ENCODE data around the gene TUBGCP6. TPM values are rescaled to one million over a fixed set of nuclear protein-coding genes. Genes with fewer than 3 reads are reported as not detected.

Gene TUBGCP6
- total RNA-seq, 2 experiments from 2014 or later, result 62.9 to 71.4 TPM

- Mint-ChIP-seq H3K4me1 (peaks cover 2% of the 10 kb centered on the region), H3K27ac (no peak overlapping the region), H3K36me3 (ENCODE audit: low read depth) (no peaks in the 10 kb centered on the region), H3K27me3 (peaks cover 7% of the 10 kb centered on the region), H3K4me3 (no peak overlapping the region), H3K9me3 (no peaks in the 10 kb centered on the region)
- POLR2A ChIA-PET, result no interaction called here
- CTCF ChIA-PET, result no interaction called here
- no peak for DNase-seq
Measured at GRCh38 chr22:50257041-50257440, 12.2 kb upstream of the TUBGCP6 start.

DNA sequence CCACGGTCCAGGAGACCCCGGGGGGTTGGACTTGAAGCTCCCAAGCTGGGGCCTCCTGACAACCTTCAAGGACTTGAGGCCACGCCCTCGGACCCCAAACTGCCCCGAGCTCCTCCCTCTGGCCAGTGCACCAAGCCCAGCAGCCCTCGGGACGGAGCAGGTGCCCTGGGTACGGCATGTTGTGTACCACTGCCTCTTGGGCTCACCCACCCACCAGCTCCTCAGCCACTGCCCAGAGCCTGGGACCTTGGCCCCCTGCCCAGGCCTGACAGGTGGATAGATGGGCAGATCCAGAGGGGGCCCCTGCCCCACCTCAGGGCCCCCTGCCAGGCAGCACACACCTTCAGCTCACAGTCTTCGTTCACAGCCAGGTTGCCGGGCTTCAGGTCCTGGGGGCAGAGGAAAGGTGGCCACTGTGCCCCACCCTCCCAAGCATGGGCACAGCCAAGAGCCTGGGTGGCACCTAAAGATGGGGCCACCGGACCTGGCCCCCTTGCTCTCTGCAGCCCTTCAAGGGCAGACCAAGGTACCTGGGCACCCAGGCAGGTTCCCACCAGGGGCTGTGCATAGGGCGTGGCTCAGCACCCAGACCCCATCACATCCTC lies 11.5 kb upstream of the TUBGCP6 start:
- Mint-ChIP-seq H3K9me3 (no peaks in the 10 kb centered on the region), H3K27me3 (peaks cover 4% of the 10 kb centered on the region), H3K4me3 (no peak overlapping the region), H3K36me3 (ENCODE audit: low read depth) (no peaks in the 10 kb centered on the region), H3K4me1 (peaks cover 2% of the 10 kb centered on the region), H3K27ac (no peak overlapping the region)
- DNase-seq, result no peak
- POLR2A ChIA-PET, result no interaction called here
- CTCF ChIA-PET, result interaction anchor here (1.1 to 1.4 kb wide), 2 partner anchors 15 to 17 kb away, joined by 4 read pairs; no protein-coding TSS in a partner anchor

GRCh38 chr22:50255607-50256006 lies 10.8 kb upstream of the TUBGCP6 start:
- CTCF ChIA-PET, result interaction anchor here (1.1 to 1.4 kb wide), 2 partner anchors 14 to 18 kb away, joined by 4 read pairs; no protein-coding TSS in a partner anchor

DNA sequence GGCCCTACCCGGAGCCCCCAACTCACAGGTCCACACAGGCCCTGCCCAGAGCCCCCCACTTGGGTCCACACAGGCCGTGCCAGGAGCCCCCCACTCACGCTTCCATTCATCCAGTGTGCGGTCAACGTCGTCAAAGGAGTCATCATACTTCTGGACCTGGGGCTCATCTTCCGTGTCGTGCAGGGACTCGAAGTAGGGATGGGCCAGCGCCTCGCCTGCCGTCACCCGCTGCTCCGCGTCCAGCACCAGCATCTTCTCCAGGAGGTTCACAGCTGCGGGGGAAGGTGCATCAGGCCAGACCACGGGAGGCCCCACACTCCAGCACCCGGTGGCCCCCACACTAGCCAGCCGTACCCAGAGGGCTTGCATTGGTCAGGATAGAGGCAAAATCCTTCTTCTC lies 10.3 kb upstream of the TUBGCP6 start:
- ChIA-PET CTCF (interaction anchor here (1.1 to 1.4 kb wide), 2 partner anchors 13 to 18 kb away, joined by 4 read pairs; no protein-coding TSS in a partner anchor), POLR2A (no interaction called here)

More at GRCh38 chr22:50255607-50256006, 10.8 kb upstream of the TUBGCP6 start:
- no peak overlapping the region for H3K27ac Mint-ChIP-seq
- no peaks in the 10 kb centered on the region for H3K9me3 Mint-ChIP-seq
- POLR2A ChIA-PET, result no interaction called here
- no peak for DNase-seq
- H3K36me3 Mint-ChIP-seq (ENCODE audit: low read depth), result no peaks in the 10 kb centered on the region
- H3K4me1 Mint-ChIP-seq, result peaks cover 4% of the 10 kb centered on the region
- H3K4me3 Mint-ChIP-seq, result no peak overlapping the region
- peaks cover 4% of the 10 kb centered on the region for H3K27me3 Mint-ChIP-seq

DNA sequence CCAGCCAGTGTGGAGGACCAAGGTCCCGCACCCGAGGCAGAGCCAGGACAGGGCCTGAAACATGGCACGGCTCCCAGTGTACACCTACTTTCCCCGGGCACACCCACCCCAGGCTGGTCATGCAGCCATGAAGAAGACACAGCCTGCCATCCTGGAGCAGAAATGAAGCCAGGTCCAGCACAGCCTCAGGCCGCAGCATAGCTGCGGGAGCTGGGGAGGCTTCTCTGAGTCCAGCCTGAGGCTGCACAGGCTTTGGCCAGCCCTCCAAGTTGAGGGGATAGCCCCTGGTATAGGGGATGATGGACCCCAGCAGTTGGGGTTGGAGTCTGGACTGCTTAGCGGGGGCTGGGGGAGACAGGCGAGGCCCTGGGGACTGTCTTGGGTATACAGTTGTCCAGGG lies 9.1 kb upstream of the TUBGCP6 start:
- no peak overlapping the region for H3K27ac Mint-ChIP-seq
- POLR2A ChIA-PET, result no interaction called here

More for the DNA sequence above, 10.3 kb upstream of the TUBGCP6 start:
- H3K4me3 Mint-ChIP-seq, result no peak overlapping the region
- no peaks in the 10 kb centered on the region for H3K36me3 Mint-ChIP-seq (ENCODE audit: low read depth)
- H3K9me3 Mint-ChIP-seq, result no peaks in the 10 kb centered on the region
- H3K27me3 Mint-ChIP-seq, result peaks cover 3% of the 10 kb centered on the region
- no peak overlapping the region for H3K27ac Mint-ChIP-seq
- H3K4me1 Mint-ChIP-seq, result peaks cover 8% of the 10 kb centered on the region
- DNase-seq, result no peak

DNA sequence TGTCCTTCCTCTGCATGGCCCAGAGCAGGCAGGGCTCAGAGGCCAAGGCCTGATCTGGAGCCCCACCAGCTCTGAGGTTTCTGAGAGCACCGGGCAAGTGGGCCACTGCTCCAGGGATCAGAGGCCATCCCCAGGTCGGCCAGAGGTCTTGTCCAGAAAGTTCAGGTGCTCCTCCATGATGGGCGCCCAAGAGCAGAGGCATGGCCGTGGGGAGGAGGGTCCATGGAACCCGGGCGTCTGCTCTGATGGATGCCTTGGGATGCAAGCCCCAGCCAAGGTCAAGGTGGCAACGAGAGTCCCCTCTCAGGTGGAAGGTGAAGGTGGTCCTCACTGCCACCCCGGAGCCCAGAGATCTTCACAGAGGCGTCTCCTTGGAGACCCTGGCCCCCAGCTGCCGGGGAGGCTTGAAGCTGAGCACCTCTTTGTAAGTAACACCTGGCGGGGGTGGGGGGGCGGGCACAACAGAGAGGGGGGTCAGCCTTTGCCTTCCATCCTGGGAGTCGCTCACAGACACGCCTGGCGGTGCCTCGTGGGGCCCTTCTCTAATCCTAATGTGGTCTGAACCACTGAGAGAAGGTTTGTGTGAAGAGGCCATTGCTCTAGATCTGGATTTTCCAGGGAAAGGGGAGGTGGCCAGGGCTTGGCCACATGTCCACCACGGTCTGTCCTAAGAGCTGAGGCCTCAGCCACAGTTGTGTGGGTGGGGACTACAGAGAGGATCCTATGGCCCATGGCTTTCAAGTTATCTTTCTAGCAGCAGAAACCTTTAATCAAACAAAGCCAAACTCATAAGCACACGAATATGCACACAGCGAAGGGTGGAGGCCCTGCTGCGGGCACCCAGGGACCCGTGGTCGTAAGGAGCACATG lies 8.5 kb upstream of the TUBGCP6 start:
- no peaks in the 10 kb centered on the region for H3K27me3 Mint-ChIP-seq
- peaks cover 12% of the 10 kb centered on the region for H3K4me1 Mint-ChIP-seq
- no peaks in the 10 kb centered on the region for H3K9me3 Mint-ChIP-seq
- no peak overlapping the region for H3K4me3 Mint-ChIP-seq
- ChIA-PET CTCF (interaction anchor here (0.7 to 1.1 kb wide), 6 partner anchors 9 to 368 kb away, joined by 3 to 5 read pairs (median 4); no protein-coding TSS in a partner anchor), POLR2A (no interaction called here)
- no peaks in the 10 kb centered on the region for H3K36me3 Mint-ChIP-seq (ENCODE audit: low read depth)
- H3K27ac Mint-ChIP-seq, result no peak overlapping the region
- no peak for DNase-seq

More for the DNA sequence above, 9.1 kb upstream of the TUBGCP6 start:
- no peaks in the 10 kb centered on the region for H3K9me3 Mint-ChIP-seq
- no peak overlapping the region for H3K4me3 Mint-ChIP-seq
- no peak for DNase-seq
- H3K36me3 Mint-ChIP-seq (ENCODE audit: low read depth), result no peaks in the 10 kb centered on the region
- peaks cover under 1% of the 10 kb centered on the region for H3K27me3 Mint-ChIP-seq
- CTCF ChIA-PET, result no interaction called here
- peaks cover 12% of the 10 kb centered on the region for H3K4me1 Mint-ChIP-seq

DNA sequence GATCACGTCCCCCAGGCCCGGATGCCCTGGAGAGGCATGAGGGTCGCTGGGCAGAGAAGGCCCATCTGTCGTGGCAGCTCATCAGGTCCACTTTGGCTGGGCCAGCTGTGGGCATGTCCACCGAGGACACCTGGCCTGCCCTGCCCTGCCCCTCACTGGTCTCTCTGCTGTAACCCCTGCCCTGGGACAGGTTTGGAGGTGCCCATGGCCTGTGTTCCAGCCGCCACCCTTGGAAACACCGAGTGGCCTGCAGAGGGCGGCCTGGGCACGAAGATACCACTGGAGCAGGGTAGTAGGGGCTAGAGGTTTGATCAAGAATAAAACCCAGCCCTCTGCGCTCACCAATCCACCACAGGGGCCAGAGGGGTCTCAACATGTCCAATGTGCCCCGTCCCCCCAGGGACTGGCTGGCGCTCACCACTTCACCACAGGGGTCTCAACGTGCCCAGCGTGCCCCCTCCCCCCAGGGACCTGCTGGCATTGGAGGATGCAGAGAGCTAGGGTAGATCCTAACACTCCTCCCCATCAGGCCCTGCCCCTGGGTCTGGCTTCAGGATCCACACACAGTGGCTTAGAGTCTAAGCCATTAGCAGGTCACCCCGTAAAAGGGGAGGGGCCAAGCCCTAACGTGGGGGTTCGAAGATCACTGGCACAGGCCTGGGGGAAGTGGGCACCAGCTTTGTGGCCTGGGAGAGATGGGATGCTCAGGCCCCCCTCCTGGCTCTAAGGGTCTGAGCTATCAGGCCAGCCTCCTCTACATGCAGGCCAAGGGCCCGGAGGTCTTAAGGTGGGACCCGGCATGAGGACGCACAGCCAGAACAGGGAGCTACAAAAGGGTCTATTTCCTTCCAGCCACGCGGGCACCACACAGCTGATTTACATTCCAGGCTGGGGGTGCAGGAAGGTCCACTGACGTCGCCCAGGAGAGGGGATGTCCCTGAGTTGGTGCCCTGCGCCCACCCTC lies 7.5 kb upstream of the TUBGCP6 start:
- H3K27me3 Mint-ChIP-seq, result no peaks in the 10 kb centered on the region
- peak; percentile 76 for DNase-seq
- peak overlapping the region; percentile 68 for H3K27ac Mint-ChIP-seq
- POLR2A ChIA-PET, result no interaction called here
- H3K4me3 Mint-ChIP-seq, result peak overlapping the region; percentile 27
- H3K9me3 Mint-ChIP-seq, result no peaks in the 10 kb centered on the region
- H3K36me3 Mint-ChIP-seq (ENCODE audit: low read depth), result peaks cover 5% of the 10 kb centered on the region
- CTCF ChIA-PET, result interaction anchor here (0.7 to 2.2 kb wide), 13 partner anchors 10 to 369 kb away, joined by 3 to 13 read pairs (median 4); no protein-coding TSS in a partner anchor
- H3K4me1 Mint-ChIP-seq, result peaks cover 19% of the 10 kb centered on the region

GRCh38 chr22:50251477-50252081 lies 6.8 kb upstream of the TUBGCP6 start:
- H3K36me3 Mint-ChIP-seq (ENCODE audit: low read depth), result peaks cover 7% of the 10 kb centered on the region
- DNase-seq, result no peak
- POLR2A ChIA-PET, result no interaction called here
- H3K9me3 Mint-ChIP-seq, result no peaks in the 10 kb centered on the region
- CTCF ChIA-PET, result interaction anchor here (0.6 to 2.2 kb wide), 12 partner anchors 8 to 369 kb away, joined by 3 to 13 read pairs (median 4); partner anchors contain the start of gene SCO2
- peak overlapping the region; percentile 27 for H3K4me3 Mint-ChIP-seq
- H3K27ac Mint-ChIP-seq, result no peak overlapping the region
- peaks cover 19% of the 10 kb centered on the region for H3K4me1 Mint-ChIP-seq
- H3K27me3 Mint-ChIP-seq, result no peaks in the 10 kb centered on the region

- peak within 1 kb of the TSS; percentile 83 for H3K4me3 Mint-ChIP-seq
- H3K27ac Mint-ChIP-seq, result peak within 1 kb of the TSS; percentile 76
- peaks cover 24% of the 10 kb centered on the region for H3K4me1 Mint-ChIP-seq
- H3K9me3 Mint-ChIP-seq, result no peaks in the 10 kb centered on the region
- ChIA-PET CTCF (interaction anchor here (0.6 to 2.2 kb wide), 12 partner anchors 8 to 370 kb away, joined by 3 to 13 read pairs (median 4); partner anchors contain the start of gene SCO2), POLR2A (no interaction called here)
- H3K27me3 Mint-ChIP-seq, result no peaks in the 10 kb centered on the region
- DNase-seq, result peak; percentile 89
- peaks cover 7% of the 10 kb centered on the region for H3K36me3 Mint-ChIP-seq (ENCODE audit: low read depth)
Measured at GRCh38 chr22:50250555-50251476, 6.0 kb upstream of the TUBGCP6 start, which contains the start of gene HDAC10. HDAC10 (minus strand) TSS chr22:50251265; CDS start chr22:50251032, 233 bp downstream.

- Mint-ChIP-seq H3K36me3 (ENCODE audit: low read depth) (peaks cover 7% of the 10 kb centered on the region), H3K27ac (peak overlapping the region; percentile 76), H3K9me3 (no peaks in the 10 kb centered on the region), H3K27me3 (no peaks in the 10 kb centered on the region), H3K4me1 (peaks cover 24% of the 10 kb centered on the region), H3K4me3 (peak overlapping the region; percentile 83)
- no peak for DNase-seq
- ChIA-PET POLR2A (no interaction called here), CTCF (interaction anchor here (1.0 to 2.2 kb wide), 7 partner anchors 8 to 371 kb away, joined by 4 to 13 read pairs (median 6); partner anchors contain the start of gene SCO2)
Measured at GRCh38 chr22:50250249-50250554, 5.4 kb upstream of the TUBGCP6 start.
